Stimulated activated CD8-positive, alpha-beta memory T cell treated with anti-CD3 and anti-CD28 coated beads, Interleukin-4, amount 100 ng/mL, for 4 hours (primary cell): ENCODE measurements around the gene CACNA2D2.

Source experiments
- DNase-seq, 2 donors: peaks; one replicate each; pipeline ENCODE4 v3.0.0-alpha.2; 2020; ENCODE audit warnings: low read depth in 2 of 2, low spot score in 1 of 2

Gene CACNA2D2

GRCh38 chr3:50401978-50402595 lies 101.3 kb downstream of the CACNA2D2 start:
- no peak for DNase-seq

DNA sequence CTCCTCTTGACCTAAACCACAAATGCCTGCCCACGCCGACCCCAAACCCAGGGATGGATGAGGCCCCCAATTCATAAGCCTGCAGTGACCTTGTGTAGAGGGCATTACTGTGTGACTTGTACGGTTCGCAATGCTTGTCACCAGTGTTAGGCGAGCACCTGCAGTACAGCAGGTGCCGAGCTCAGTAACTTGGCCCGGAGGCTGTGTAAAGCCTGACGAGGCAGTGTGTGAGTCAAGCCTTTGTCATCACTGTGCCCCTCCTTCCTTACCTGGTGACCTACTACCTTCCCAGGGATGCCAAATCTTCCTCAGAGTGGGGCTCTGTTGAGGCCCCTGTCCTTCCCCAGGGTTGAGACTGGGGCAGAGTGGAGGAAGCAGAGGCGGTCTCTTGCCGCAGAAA lies 106.9 kb downstream of the CACNA2D2 start:
- DNase-seq, result no peak

DNA sequence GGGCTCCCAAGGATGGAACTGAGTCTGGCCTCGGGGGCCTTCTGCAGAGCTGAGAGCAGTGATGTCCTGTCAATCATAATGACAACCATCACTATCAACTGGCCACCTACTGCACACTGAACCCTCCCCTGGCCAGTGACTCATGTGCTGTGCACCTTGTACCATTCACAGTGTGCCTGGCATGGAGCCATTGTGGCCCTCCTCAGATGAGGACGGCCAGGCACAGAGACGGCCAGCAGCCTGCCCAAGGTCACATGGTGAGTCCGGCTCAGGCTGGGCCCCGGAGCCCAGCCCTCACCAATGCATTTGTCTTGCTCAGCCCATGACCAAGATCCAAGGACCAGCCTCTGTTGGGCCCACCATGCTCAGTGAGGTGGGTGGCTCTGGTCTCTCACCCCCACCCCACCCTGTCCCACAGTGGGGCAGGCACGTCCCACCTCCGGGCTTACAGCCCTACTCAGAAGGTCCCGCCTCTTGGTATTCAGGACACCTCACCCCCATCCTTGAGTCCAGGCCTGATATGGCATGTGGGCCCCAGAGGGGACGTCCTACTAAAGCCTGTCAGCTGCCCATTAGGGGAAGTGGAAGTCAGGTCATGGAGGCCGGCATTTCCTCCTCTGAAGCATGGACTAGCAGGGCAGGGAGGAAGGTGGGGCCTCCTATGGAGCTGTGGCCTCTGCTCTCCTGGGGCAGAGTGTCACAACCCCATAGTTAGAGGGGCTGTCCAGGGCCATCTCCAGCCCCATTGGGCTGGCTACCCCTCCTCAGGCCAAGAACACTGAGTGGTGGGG lies 108.2 kb downstream of the CACNA2D2 start:
- DNase-seq, result no peak

- DNase-seq, result no peak
Observed at GRCh38 chr3:50393061-50393460, 110.4 kb downstream of the CACNA2D2 start.

- DNase-seq, result no peak
Observed at GRCh38 chr3:50392101-50392715, 111.2 kb downstream of the CACNA2D2 start.

GRCh38 chr3:50390508-50391224 lies 112.8 kb downstream of the CACNA2D2 start:
- DNase-seq, result no peak

DNA sequence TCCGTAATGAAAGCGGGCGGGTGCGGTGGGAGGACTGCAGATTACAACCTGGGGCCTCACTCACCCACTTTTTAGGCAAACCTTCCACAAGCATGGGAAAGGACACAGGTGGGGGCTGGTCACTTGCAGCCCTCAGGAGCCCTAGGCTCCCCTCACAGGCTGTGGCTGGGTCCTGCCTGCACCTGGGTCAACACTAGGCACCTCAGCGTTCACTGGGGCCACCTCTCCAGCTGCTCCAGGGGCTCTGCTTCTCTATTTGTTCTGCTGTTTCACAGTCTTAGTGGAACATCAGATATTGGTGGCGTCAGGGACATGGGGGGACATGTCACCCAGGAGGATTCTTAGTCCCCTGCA lies 114.0 kb downstream of the CACNA2D2 start:
- DNase-seq, result no peak

DNA sequence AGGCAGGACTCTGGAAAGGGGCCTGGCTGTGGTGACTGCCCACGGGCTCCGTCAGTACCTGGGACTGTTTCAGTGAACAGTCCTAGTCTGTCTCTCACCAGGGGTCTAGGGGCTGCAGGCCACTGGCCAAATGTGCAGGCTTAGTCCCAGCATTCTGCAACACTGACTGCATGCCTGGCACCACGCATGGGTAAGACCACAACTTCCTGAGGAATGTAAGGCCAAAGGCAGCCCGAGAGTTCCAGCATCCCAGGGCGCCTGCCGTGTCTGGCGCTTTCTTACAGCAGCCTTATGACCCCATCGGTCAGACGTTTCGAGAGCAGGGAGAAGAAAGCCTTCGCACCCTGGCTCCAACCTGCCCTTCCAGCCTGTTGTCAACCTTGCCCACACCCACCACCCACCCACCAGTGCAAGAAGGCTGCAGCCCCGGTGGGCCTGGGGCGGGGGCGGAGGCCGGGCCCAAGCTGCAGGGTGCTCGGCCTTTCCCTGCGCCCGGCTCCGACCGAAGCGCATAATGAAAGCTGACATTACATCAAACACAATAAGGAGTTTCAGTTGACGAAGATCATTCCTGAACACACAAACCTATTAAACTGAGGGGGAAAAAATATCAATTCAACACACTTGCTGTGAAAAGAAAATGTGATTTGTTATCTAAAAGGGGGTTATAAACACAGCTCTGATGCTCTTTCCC lies 114.6 kb downstream of the CACNA2D2 start:
- no peak for DNase-seq

- DNase-seq, result no peak
Observed at GRCh38 chr3:50388016-50388719, 115.3 kb downstream of the CACNA2D2 start.

DNA sequence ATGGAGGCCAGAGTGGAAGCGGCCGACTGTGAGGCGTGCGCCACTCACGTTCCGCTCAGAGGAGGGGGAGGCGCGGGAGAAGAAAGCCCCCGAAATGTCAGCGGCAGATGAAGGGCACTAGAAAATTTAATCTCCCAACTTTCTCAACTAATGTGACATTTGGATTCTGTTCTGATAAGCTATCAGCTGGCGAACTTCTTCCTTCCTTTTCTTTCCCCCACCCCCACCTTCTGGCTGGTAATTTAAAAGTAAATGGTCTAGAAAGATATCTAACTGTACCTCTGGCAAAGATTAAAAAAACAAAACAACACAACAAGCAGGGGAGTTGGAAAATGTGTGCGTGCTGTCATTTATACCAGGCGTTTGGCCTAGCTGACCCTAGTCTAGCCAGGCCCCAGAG lies 117.7 kb downstream of the CACNA2D2 start:
- no peak for DNase-seq

DNA sequence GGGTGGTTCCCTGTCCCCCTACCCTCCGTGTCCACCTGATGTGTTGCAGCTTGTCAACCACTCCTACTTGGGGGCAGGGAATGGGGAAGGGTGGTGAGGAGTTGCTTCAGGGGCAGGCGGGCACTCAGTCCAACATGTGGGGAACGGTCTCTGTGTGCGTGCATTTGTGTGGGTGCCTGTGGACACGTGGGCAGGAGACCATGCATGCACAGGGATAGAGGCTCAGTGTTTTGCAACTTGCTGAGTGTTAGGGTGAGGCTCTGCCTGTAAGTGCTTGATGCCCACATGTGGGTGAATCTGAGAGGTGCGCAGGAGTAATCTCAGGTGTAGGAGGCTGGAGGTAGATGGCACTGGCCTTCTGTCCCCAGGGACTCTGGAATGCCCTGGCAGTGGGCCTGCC lies 119.7 kb downstream of the CACNA2D2 start:
- no peak for DNase-seq

GRCh38 chr3:50382722-50383121 lies 120.7 kb downstream of the CACNA2D2 start:
- DNase-seq, result no peak

- DNase-seq, result no peak
Observed at GRCh38 chr3:50381383-50381782, 122.1 kb downstream of the CACNA2D2 start.

- no peak for DNase-seq
Observed at GRCh38 chr3:50380405-50381085, 122.9 kb downstream of the CACNA2D2 start.

DNA sequence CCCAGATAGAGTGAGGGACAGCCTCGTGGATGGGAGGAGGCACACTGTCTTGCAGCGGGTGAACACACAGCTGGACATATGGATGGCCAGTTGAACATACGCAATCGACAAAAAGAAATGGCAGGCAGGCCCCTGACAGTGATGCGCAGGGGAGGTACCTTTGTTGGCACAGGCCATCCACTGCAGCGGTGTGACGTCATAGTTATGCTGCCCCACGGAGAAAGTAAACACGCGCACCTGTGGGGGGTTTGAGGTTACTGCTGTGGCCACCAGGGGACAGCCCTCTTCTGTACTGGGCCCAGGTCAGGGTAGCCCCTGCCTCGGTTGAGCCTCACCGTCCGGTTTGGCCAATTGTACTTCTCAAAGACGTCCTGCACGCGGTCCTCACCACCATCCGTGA lies 124.7 kb downstream of the CACNA2D2 start:
- no peak for DNase-seq

- no peak for DNase-seq
Observed at GRCh38 chr3:50378024-50378423, 125.4 kb downstream of the CACNA2D2 start.

DNA sequence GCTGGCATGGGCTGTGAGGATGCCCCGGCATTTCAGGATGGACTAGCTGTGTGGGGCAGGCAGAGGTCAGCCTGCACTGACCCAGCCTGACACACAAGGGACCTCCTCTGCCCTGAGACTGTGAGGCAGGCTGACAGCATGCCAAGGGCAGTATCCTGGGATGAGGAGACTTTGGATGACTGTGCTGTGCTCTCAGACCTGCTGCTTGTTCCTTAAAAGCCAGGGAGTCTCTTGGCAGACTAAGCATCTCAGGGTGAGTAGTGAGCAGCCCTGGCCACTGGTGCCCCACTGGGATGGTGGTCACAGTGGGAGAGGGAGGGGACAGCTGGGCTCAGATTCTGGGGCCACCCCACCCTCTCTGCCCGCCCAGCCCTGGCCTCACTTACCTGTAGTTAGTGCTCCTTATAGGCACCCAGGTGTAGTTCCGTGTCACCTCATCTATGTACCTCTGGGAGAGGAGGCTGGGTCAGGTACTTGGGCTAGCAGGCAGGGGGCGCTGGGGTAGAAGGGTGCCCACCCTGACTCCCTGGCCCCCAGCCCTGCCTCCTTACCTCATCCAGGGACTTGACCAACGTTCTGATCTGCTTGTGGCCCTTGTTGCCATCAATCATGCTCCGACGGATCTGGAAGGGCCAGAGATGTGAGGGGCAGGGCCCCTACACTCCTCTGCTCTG lies 128.0 kb downstream of the CACNA2D2 start:
- DNase-seq, result no peak

- DNase-seq, result no peak
Observed at GRCh38 chr3:50374363-50375257, 128.8 kb downstream of the CACNA2D2 start.
